Activated CD4-positive, CD25-positive, alpha-beta regulatory T cell (primary cell): ENCODE results near the gene HOXA9.

ENCODE experiments used
- DNase-seq, 4 experiments: peaks; one replicate each; lab custom pipeline; 2025; lab: John Stamatoyannopoulos, UW

HOXA9 gene

GRCh38 chr7:27200761-27201579 is 35.6 kb upstream of the HOXA9 start:
- no peak for DNase-seq

GRCh38 chr7:27199849-27200760 is 34.8 kb upstream of the HOXA9 start, which contains the start of gene HOXA13:
Gene HOXA13, minus strand, starts transcription at chr7:27200091. Its CDS starts 14 bp downstream, at chr7:27200077.
- no peak for DNase-seq

- DNase-seq: no peak
These were observed 33.8 kb upstream of the HOXA9 start for GRCh38 chr7:27198871-27199801.

- DNase-seq: no peak
These were observed 33.0 kb upstream of the HOXA9 start for GRCh38 chr7:27198138-27198841.

GRCh38 chr7:27197137-27198042 is 32.1 kb upstream of the HOXA9 start:
- no peak for DNase-seq

- DNase-seq: peak; percentile 62 to 76 (median 64)
These were observed 31.0 kb upstream of the HOXA9 start for GRCh38 chr7:27196287-27196767.

- DNase-seq: no peak
These were observed 29.5 kb upstream of the HOXA9 start for GRCh38 chr7:27194686-27195379.

- DNase-seq: no peak
These were observed 28.6 kb upstream of the HOXA9 start for GRCh38 chr7:27194002-27194352.

GRCh38 chr7:27193335-27194001 is 28.1 kb upstream of the HOXA9 start:
- no peak for DNase-seq

GRCh38 chr7:27192546-27193334 is 27.4 kb upstream of the HOXA9 start:
- no peak for DNase-seq

GRCh38 chr7:27191833-27192545 is 26.7 kb upstream of the HOXA9 start:
- no peak for DNase-seq

- no peak for DNase-seq
These were observed 25.9 kb upstream of the HOXA9 start for GRCh38 chr7:27191161-27191731.

- DNase-seq: no peak
These were observed 24.8 kb upstream of the HOXA9 start for GRCh38 chr7:27189997-27190748.

GRCh38 chr7:27189295-27189996 is 24.1 kb upstream of the HOXA9 start:
- DNase-seq: no peak
